Measurements from ENCODE around the gene SPACA6. TPM values are rescaled to one million over a fixed set of nuclear protein-coding genes. Genes with fewer than 3 reads are reported as not detected.
"Not testable (repeated sequence)": the region's sequence is repeated elsewhere in the genome, so short reads cannot be mapped to it uniquely, and the experiment has no call there.

The SPACA6 gene
- total RNA-seq, 2 experiments from 2014 or later: 1.2 to 2.2 TPM

- H3K4me3 Mint-ChIP-seq: no peak overlapping the region
- no peak for ATAC-seq
- no peaks in the 10 kb centered on the region for H3K36me3 Mint-ChIP-seq (ENCODE audit: low read depth)
Measured at GRCh38 chr19:51664997-51665396, 28.1 kb upstream of the SPACA6 start.

GRCh38 chr19:51668216-51668615 lies 24.9 kb upstream of the SPACA6 start:
- Mint-ChIP-seq H3K36me3 (ENCODE audit: low read depth) (no peaks in the 10 kb centered on the region), H3K4me3 (no peak overlapping the region), H3K27me3 (ENCODE audit: low read depth) (peaks cover 11% of the 10 kb centered on the region), H3K9me3 (ENCODE audit: insufficient read depth) (peaks cover 3% of the 10 kb centered on the region), H3K27ac (no peak overlapping the region), H3K4me1 (ENCODE audit: low read depth) (no peaks in the 10 kb centered on the region)
- ChIA-PET CTCF (interaction anchor here (2.0 kb wide), 1 partner anchor 11 kb away, joined by 12 read pairs; no protein-coding TSS in a partner anchor), POLR2A (no interaction called here)
- no peak for ATAC-seq
- no peak for DNase-seq

More at GRCh38 chr19:51664997-51665396, 28.1 kb upstream of the SPACA6 start:
- Mint-ChIP-seq H3K27ac (no peak overlapping the region), H3K4me1 (ENCODE audit: low read depth) (no peaks in the 10 kb centered on the region), H3K27me3 (ENCODE audit: low read depth) (peaks cover 15% of the 10 kb centered on the region), H3K9me3 (ENCODE audit: insufficient read depth) (peaks cover 3% of the 10 kb centered on the region)
- POLR2A ChIA-PET: interaction anchor here (0.5 kb wide), 1 partner anchor 15 kb away, joined by 3 read pairs; no protein-coding TSS in a partner anchor
- CTCF ChIA-PET: no interaction called here
- DNase-seq: no peak

GRCh38 chr19:51675911-51676565 lies 17.1 kb upstream of the SPACA6 start:
- CTCF ChIA-PET: interaction anchor here (1.1 to 1.7 kb wide), 3 partner anchors 19 to 101 kb away, joined by 3 to 6 read pairs (median 3); no protein-coding TSS in a partner anchor
- DNase-seq; H3K36me3 Mint-ChIP-seq (ENCODE audit: low read depth); ATAC-seq; H3K4me3 Mint-ChIP-seq; H3K9me3 Mint-ChIP-seq (ENCODE audit: insufficient read depth); POLR2A ChIA-PET: not testable (repeated sequence)
- peaks cover 19% of the 10 kb centered on the region for H3K4me1 Mint-ChIP-seq (ENCODE audit: low read depth)
- H3K27me3 Mint-ChIP-seq (ENCODE audit: low read depth): peaks cover 10% of the 10 kb centered on the region
- peak overlapping the region; percentile 71 for H3K27ac Mint-ChIP-seq

GRCh38 chr19:51676566-51677083 lies 16.5 kb upstream of the SPACA6 start:
- no peak overlapping the region for H3K4me3 Mint-ChIP-seq
- ATAC-seq (peak; percentile 71), DNase-seq (peak; percentile 71)
- peaks cover 10% of the 10 kb centered on the region for H3K27me3 Mint-ChIP-seq (ENCODE audit: low read depth)
- H3K36me3 Mint-ChIP-seq (ENCODE audit: low read depth): peaks cover 6% of the 10 kb centered on the region
- peaks cover 19% of the 10 kb centered on the region for H3K4me1 Mint-ChIP-seq (ENCODE audit: low read depth)
- ChIA-PET POLR2A (no interaction called here), CTCF (interaction anchor here (1.5 to 1.7 kb wide), 2 partner anchors 19 to 27 kb away, joined by 3 to 6 read pairs; no protein-coding TSS in a partner anchor)
- peaks cover 3% of the 10 kb centered on the region for H3K9me3 Mint-ChIP-seq (ENCODE audit: insufficient read depth)
- peak overlapping the region; percentile 71 for H3K27ac Mint-ChIP-seq

GRCh38 chr19:51680474-51680873 lies 12.7 kb upstream of the SPACA6 start:
- no peak overlapping the region for H3K4me3 Mint-ChIP-seq
- DNase-seq (no peak), ATAC-seq (no peak)
- peaks cover 13% of the 10 kb centered on the region for H3K9me3 Mint-ChIP-seq (ENCODE audit: insufficient read depth)
- CTCF ChIA-PET: no interaction called here
- H3K27me3 Mint-ChIP-seq (ENCODE audit: low read depth): peaks cover 9% of the 10 kb centered on the region
- H3K27ac Mint-ChIP-seq: no peak overlapping the region
- POLR2A ChIA-PET: no interaction called here
- peaks cover 19% of the 10 kb centered on the region for H3K4me1 Mint-ChIP-seq (ENCODE audit: low read depth)
- peaks cover 6% of the 10 kb centered on the region for H3K36me3 Mint-ChIP-seq (ENCODE audit: low read depth)

- H3K9me3 Mint-ChIP-seq (ENCODE audit: insufficient read depth): peaks cover 13% of the 10 kb centered on the region
- H3K27me3 Mint-ChIP-seq (ENCODE audit: low read depth): peaks cover 9% of the 10 kb centered on the region
- peaks cover 11% of the 10 kb centered on the region for H3K4me1 Mint-ChIP-seq (ENCODE audit: low read depth)
- H3K4me3 Mint-ChIP-seq: no peak overlapping the region
- no peak for ATAC-seq
- POLR2A ChIA-PET: no interaction called here
- peaks cover 6% of the 10 kb centered on the region for H3K36me3 Mint-ChIP-seq (ENCODE audit: low read depth)
- peak; percentile 18 for DNase-seq
- CTCF ChIA-PET: no interaction called here
- H3K27ac Mint-ChIP-seq: no peak overlapping the region
Measured at GRCh38 chr19:51681286-51681941, 11.7 kb upstream of the SPACA6 start.

GRCh38 chr19:51686171-51686570 lies 7.0 kb upstream of the SPACA6 start:
- peak; percentile 5 for DNase-seq
- CTCF ChIA-PET: no interaction called here
- H3K4me1 Mint-ChIP-seq (ENCODE audit: low read depth): peaks cover 7% of the 10 kb centered on the region
- no peaks in the 10 kb centered on the region for H3K36me3 Mint-ChIP-seq (ENCODE audit: low read depth)
- H3K9me3 Mint-ChIP-seq (ENCODE audit: insufficient read depth): peaks cover 13% of the 10 kb centered on the region
- POLR2A ChIA-PET: no interaction called here
- no peak overlapping the region for H3K27ac Mint-ChIP-seq
- no peak for ATAC-seq
- H3K27me3 Mint-ChIP-seq (ENCODE audit: low read depth): peaks cover 22% of the 10 kb centered on the region
- H3K4me3 Mint-ChIP-seq: no peak overlapping the region

GRCh38 chr19:51687791-51688670 lies 5.1 kb upstream of the SPACA6 start:
- Mint-ChIP-seq H3K36me3 (ENCODE audit: low read depth) (no peaks in the 10 kb centered on the region), H3K4me1 (ENCODE audit: low read depth) (peaks cover 7% of the 10 kb centered on the region), H3K27ac (no peak overlapping the region), H3K27me3 (ENCODE audit: low read depth) (peaks cover 24% of the 10 kb centered on the region), H3K9me3 (ENCODE audit: insufficient read depth) (peaks cover 13% of the 10 kb centered on the region), H3K4me3 (no peak overlapping the region)
- ChIA-PET CTCF (no interaction called here), POLR2A (no interaction called here)
- ATAC-seq: no peak
- peak; percentile 13 for DNase-seq

- peak; percentile 20 for DNase-seq
- ChIA-PET CTCF (no interaction called here), POLR2A (no interaction called here)
Measured at GRCh38 chr19:51688671-51689571, 4.2 kb upstream of the SPACA6 start.

GRCh38 chr19:51689751-51690453 lies 3.2 kb upstream of the SPACA6 start:
- CTCF ChIA-PET: interaction anchor here (1.0 kb wide), 1 partner anchor 14 kb away, joined by 3 read pairs; no protein-coding TSS in a partner anchor
- H3K9me3 Mint-ChIP-seq (ENCODE audit: insufficient read depth): peaks cover 5% of the 10 kb centered on the region
- DNase-seq: peak; percentile 17
- H3K4me3 Mint-ChIP-seq: peak overlapping the region; percentile 51
- H3K4me1 Mint-ChIP-seq (ENCODE audit: low read depth): peaks cover 7% of the 10 kb centered on the region
- H3K27ac Mint-ChIP-seq: no peak overlapping the region
- H3K27me3 Mint-ChIP-seq (ENCODE audit: low read depth): peaks cover 22% of the 10 kb centered on the region
- no peak for ATAC-seq
- no peaks in the 10 kb centered on the region for H3K36me3 Mint-ChIP-seq (ENCODE audit: low read depth)
- POLR2A ChIA-PET: interaction anchor here (0.7 kb wide), 1 partner anchor 458 kb away, joined by 4 read pairs; no protein-coding TSS in a partner anchor

More at GRCh38 chr19:51688671-51689571, 4.2 kb upstream of the SPACA6 start:
- Mint-ChIP-seq H3K9me3 (ENCODE audit: insufficient read depth) (peaks cover 11% of the 10 kb centered on the region), H3K4me1 (ENCODE audit: low read depth) (peaks cover 7% of the 10 kb centered on the region), H3K27me3 (ENCODE audit: low read depth) (peaks cover 24% of the 10 kb centered on the region), H3K4me3 (peak overlapping the region; percentile 21), H3K27ac (no peak overlapping the region), H3K36me3 (ENCODE audit: low read depth) (no peaks in the 10 kb centered on the region)
- peak; percentile 17 for ATAC-seq
